Endothelial cell of umbilical vein (primary cell): Measurements from ENCODE around the gene CUZD1. TPM values are rescaled to one million over a fixed set of nuclear protein-coding genes. Genes with fewer than 3 reads are reported as not detected.
"Not testable (repeated sequence)": the region's sequence is repeated elsewhere in the genome, so short reads cannot be mapped to it uniquely, and the experiment has no call there.

Experiments
- BruUV-seq: library from RNA; stranded (reverse); fragments of 400-500 nt; replicated peaks from 2 replicates; lab custom pipeline; 2021; lab: Mats Ljungman, UMichigan
- CTCF ChIA-PET: fragments of 300-600, 350-600 bp; sonication (Branson Sonifier 250); formaldehyde crosslinking; loops from one replicate; lab custom pipeline; 2021; ENCODE audit warnings: antibody characterized with exemption, inconsistent platforms; lab: Charles Lee
- POLR2A ChIA-PET: fragments of 300-600, 350-600 bp; sonication (Branson Sonifier 250); formaldehyde crosslinking; loops from one replicate; lab custom pipeline; 2021; ENCODE audit warnings: antibody characterized with exemption, inconsistent platforms; lab: Charles Lee
- DNase-seq: peaks from one replicate; pipeline ENCODE4 v3.0.0-alpha.2; 2011; ENCODE audit warnings: low read depth, low spot score
- FAIRE-seq: peaks from 2 replicates; lab custom pipeline; 2011; peaks lifted over from hg19 to GRCh38; lab: Jason Lieb, UNC
- H2AFZ ChIP-seq: 2 replicates; pipeline ENCODE4 v1.6.0; 2012; ENCODE audit warnings: low read depth, low read length, control low read depth, inconsistent platforms
- H3K27ac ChIP-seq: 2 replicates; pipeline ENCODE4 v1.5.1; 2011; ENCODE audit warnings: low read depth, mild to moderate bottlenecking, control low read depth, low read length, moderate library complexity; ENCODE audit not compliant: insufficient read depth
- H3K27me3 ChIP-seq, 2 experiments: 2 replicates each; pipeline versions ENCODE4 v1.6.0 to v1.6.1; 2011; ENCODE audit warnings: low read length in 2 of 2, mixed read lengths in 1 of 2; ENCODE audit not compliant: control insufficient read depth in 2 of 2, insufficient read depth in 2 of 2
- H3K36me3 ChIP-seq, 2 experiments: 2 replicates in 1 of 2; 3 replicates in 1 of 2; pipeline ENCODE4 v1.5.1; 2011; ENCODE audit warnings: low read length in 2 of 2, mild to moderate bottlenecking in 1 of 2, moderate library complexity in 1 of 2; ENCODE audit not compliant: control insufficient read depth in 2 of 2, insufficient read depth in 2 of 2; ENCODE audit errors: extremely low read depth in 1 of 2
- H3K4me1 ChIP-seq: 3 replicates; pipeline ENCODE4 v1.5.1; 2011; ENCODE audit warnings: mild to moderate bottlenecking, low read length; ENCODE audit not compliant: control insufficient read depth, insufficient read depth; ENCODE audit errors: extremely low read depth
- H3K4me2 ChIP-seq: 2 replicates; pipeline ENCODE4 v1.6.1; 2011; ENCODE audit warnings: low read length, control low read depth, mixed read lengths; ENCODE audit not compliant: insufficient read depth
- H3K4me3 ChIP-seq, 3 experiments: fragments of 200-600 bp in 1 of 3; sonication (generic), shearing (Covaris generic) in 1 of 3; replicated peaks in 1 of 3; 2 replicates each; pipeline ENCODE4 v1.5.1; 2011 to 2016; ENCODE audit warnings: control low read depth in 3 of 3, low read length in 3 of 3, mild to moderate bottlenecking in 2 of 3, inconsistent platforms in 1 of 3, low read depth in 1 of 3, moderate library complexity in 1 of 3; ENCODE audit not compliant: insufficient read depth in 1 of 3
- H3K79me2 ChIP-seq: 2 replicates; pipeline ENCODE4 v1.6.0; 2012; ENCODE audit warnings: low read length, inconsistent platforms; ENCODE audit not compliant: control insufficient read depth, insufficient read depth
- H3K9ac ChIP-seq: replicated peaks from 2 replicates; pipeline ENCODE3; 2011; ENCODE audit warnings: low read length, control low read depth; ENCODE audit not compliant: insufficient read depth; ENCODE audit errors: extremely low read depth
- H3K9me1 ChIP-seq: replicated peaks from 3 replicates; pipeline ENCODE4 v1.6.0; 2011; ENCODE audit warnings: mild to moderate bottlenecking, low read length; ENCODE audit not compliant: control insufficient read depth, insufficient read depth; ENCODE audit errors: extremely low read depth
- H3K9me3 ChIP-seq: replicated peaks from 2 replicates; pipeline ENCODE4 v1.5.1; 2012; ENCODE audit warnings: low read length, inconsistent platforms; ENCODE audit not compliant: control insufficient read depth, insufficient read depth
- H4K20me1 ChIP-seq: replicated peaks from 2 replicates; pipeline ENCODE3; 2011; ENCODE audit warnings: mild to moderate bottlenecking, low read length; ENCODE audit not compliant: control insufficient read depth, insufficient read depth; ENCODE audit errors: extremely low read depth
- EZH2 ChIP-seq: IDR thresholded peaks from 2 replicates; pipeline ENCODE4 v1.6.1; 2012; ENCODE audit warnings: borderline replicate concordance, low read depth, mild to moderate bottlenecking, moderate library complexity, low read length, inconsistent platforms; ENCODE audit not compliant: severe bottlenecking
- FOS ChIP-seq: IDR thresholded peaks from 2 replicates; pipeline ENCODE4 v1.6.1; 2011; ENCODE audit warnings: mild to moderate bottlenecking, low read length, moderate library complexity, borderline replicate concordance; ENCODE audit not compliant: insufficient read depth
- GATA2 ChIP-seq: IDR thresholded peaks from 2 replicates; pipeline ENCODE4 v1.7.0; 2011; ENCODE audit warnings: low read depth, mild to moderate bottlenecking, moderate library complexity, mixed read lengths, low read length; ENCODE audit not compliant: insufficient read length, insufficient read depth
- JUN ChIP-seq: IDR thresholded peaks from 2 replicates; pipeline ENCODE4 v1.6.1; 2011; ENCODE audit warnings: borderline replicate concordance, low read depth; ENCODE audit not compliant: insufficient read length, insufficient read depth
- MYC ChIP-seq: IDR thresholded peaks from one replicate; pipeline ENCODE4 v1.6.1; 2011; ENCODE audit warnings: mild to moderate bottlenecking, low read depth, low read length
- POLR2A ChIP-seq: IDR thresholded peaks from 2 replicates; pipeline ENCODE4 v1.6.1; 2012; ENCODE audit warnings: low read depth, mild to moderate bottlenecking, control low read depth, low read length
- POLR2AphosphoS5 ChIP-seq: IDR thresholded peaks from 2 replicates; pipeline ENCODE4 v1.6.1; 2012; ENCODE audit warnings: low read depth, mild to moderate bottlenecking, control low read depth, low read length, moderate library complexity; ENCODE audit not compliant: insufficient read depth
- dilution Hi-C: fragments of 300-500 bp; cut with MboI; formaldehyde crosslinking; loops from one replicate; pipeline ENCODE4 v1.15.0; 2019; ENCODE audit warnings: low sequenced_read_pairs; ENCODE audit not compliant: extremely low pct_ligation_motif_present
- intact Hi-C: fragments of 100-400 bp; cut with micrococcal nuclease; formaldehyde crosslinking; loops from one replicate; pipeline ENCODE4 v1.10.0; 2022
- polyA plus RNA-seq, 4 experiments: library from polyadenylated mRNA; depleted of rRNA in 3 of 4; stranded (reverse) in 3 of 4; unstranded in 1 of 4; fragments of >200 nt; gene quantifications; 2 replicates each; pipeline versions ENCODE4 v1.2.1 to v1.2.3, GENCODE V29; 2011 to 2012; ENCODE audit warnings: missing spikeins in 1 of 4
- total RNA-seq: library from RNA; stranded (reverse); gene quantifications from 2 replicates; pipeline ENCODE4 v1.2.3, GENCODE V29; 2021
- TF ChIP-seq, protein P1 (sequence below): IDR thresholded peaks from 2 replicates; pipeline ENCODE4 v1.6.1; 2011; ENCODE audit not compliant: insufficient read depth, insufficient read length
- TF ChIP-seq, protein P2 (sequence below), 2 donors: IDR thresholded peaks; 1 replicate in 1 of 2; 2 replicates in 1 of 2; pipeline ENCODE4 v1.5.1; 2011; ENCODE audit warnings: low read length in 2 of 2, mild to moderate bottlenecking in 2 of 2, moderate library complexity in 2 of 2, control low read depth in 1 of 2, inconsistent platforms in 1 of 2, low read depth in 1 of 2; ENCODE audit not compliant: insufficient read depth in 1 of 2; ENCODE audit errors: extremely low read depth in 1 of 2

Gene CUZD1
- total and polyA plus RNA-seq, 2 donors (not counting 3 experiments of a cell fraction or from before 2014, with no cell fraction given), result 1.1 to 1.4 TPM

DNA sequence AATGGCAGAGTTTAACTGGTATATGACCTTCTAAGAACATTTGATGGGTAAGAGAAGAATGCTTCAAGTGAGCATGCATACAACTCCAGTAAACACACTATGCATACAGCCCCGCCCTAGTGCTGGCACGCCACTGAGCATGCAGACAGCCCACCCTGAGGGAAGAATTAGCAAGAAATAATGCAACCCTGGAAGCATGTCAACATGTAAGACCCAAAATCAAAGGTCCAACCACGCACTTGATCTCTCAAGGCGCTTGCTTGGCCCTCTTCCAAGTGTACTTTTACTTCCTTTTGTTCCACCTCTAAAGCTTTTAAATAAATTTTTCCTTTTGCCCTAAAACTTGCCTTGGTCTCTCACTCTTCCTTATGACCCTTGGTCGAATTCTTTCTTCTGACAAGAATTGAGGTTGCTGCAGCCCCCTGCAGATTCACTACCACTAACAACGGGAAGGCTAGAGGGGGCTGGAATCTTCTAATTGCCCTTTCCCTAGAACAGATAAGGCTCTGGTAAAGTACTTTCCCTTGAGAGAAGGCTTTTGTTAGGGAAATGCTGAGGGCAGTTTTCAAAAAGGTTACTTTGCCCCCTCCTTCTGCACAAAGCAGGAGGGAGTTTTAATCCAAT is 30.3 kb upstream of the CUZD1 start:
- no peak overlapping the region for H3K9ac ChIP-seq
- intact Hi-C loops (no loop called here), dilution Hi-C loops (no loop called here)
- FAIRE-seq, result no peak
- CTCF ChIA-PET, result no interaction called here
- peaks cover 0 to 3% of the 10 kb centered on the region in 2 experiments for H3K36me3 ChIP-seq
- TF ChIP-seq, protein P1, sequence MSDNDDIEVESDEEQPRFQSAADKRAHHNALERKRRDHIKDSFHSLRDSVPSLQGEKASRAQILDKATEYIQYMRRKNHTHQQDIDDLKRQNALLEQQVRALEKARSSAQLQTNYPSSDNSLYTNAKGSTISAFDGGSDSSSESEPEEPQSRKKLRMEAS, result no peak
- TF ChIP-seq, protein P2, sequence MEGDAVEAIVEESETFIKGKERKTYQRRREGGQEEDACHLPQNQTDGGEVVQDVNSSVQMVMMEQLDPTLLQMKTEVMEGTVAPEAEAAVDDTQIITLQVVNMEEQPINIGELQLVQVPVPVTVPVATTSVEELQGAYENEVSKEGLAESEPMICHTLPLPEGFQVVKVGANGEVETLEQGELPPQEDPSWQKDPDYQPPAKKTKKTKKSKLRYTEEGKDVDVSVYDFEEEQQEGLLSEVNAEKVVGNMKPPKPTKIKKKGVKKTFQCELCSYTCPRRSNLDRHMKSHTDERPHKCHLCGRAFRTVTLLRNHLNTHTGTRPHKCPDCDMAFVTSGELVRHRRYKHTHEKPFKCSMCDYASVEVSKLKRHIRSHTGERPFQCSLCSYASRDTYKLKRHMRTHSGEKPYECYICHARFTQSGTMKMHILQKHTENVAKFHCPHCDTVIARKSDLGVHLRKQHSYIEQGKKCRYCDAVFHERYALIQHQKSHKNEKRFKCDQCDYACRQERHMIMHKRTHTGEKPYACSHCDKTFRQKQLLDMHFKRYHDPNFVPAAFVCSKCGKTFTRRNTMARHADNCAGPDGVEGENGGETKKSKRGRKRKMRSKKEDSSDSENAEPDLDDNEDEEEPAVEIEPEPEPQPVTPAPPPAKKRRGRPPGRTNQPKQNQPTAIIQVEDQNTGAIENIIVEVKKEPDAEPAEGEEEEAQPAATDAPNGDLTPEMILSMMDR (IDR thresholded peaks at IDR 0.05; ENCODE audit: extremely low read depth in 1 of 2, insufficient read depth in 1 of 2, low read depth in 1 of 2, low read length in 2 of 2), result no peak
- TF ChIP-seq POLR2AphosphoS5 (no peak), MYC (no peak), FOS (no peak), EZH2 (no peak), JUN (no peak), GATA2 (no peak), POLR2A (no peak)
- H3K27me3 ChIP-seq, result no peaks in the 10 kb centered on the region
- H2AFZ ChIP-seq, result no peak overlapping the region
- H3K79me2 ChIP-seq, result peaks cover 69% of the 10 kb centered on the region
- DNase-seq, result no peak
- no TSS peak for BruUV-seq
- no peak overlapping the region for H3K4me2 ChIP-seq
- no peak overlapping the region for H3K27ac ChIP-seq
- H3K9me1 ChIP-seq, result no peaks in the 10 kb centered on the region
- H3K4me3 ChIP-seq, result no peak overlapping the region
- POLR2A ChIA-PET, result no interaction called here
- no peaks in the 10 kb centered on the region for H3K9me3 ChIP-seq
- peaks cover 26% of the 10 kb centered on the region for H3K4me1 ChIP-seq
- H4K20me1 ChIP-seq, result no peaks in the 10 kb centered on the region

DNA sequence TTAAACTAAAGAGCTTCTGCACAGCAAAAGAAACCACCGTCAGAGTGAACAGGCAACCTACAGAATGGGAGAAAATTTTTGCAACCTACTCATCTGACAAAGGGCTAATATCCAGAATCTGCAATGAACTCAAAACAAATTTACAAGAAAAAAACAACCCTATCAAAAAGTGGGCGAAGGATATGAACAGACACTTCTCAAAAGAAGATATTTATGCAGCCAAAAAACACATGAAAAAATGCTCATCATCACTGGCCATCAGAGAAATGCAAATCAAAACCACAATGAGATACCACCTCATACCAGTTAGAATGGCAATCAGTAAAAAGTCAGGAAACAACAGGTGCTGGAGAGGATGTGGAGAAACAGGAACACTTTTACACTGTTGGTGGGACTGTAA is 26.3 kb upstream of the CUZD1 start:
- H3K27me3 ChIP-seq, dilution Hi-C loops, H3K9me3 ChIP-seq, H3K4me1 ChIP-seq, H3K4me2 ChIP-seq, CTCF ChIA-PET, FAIRE-seq, intact Hi-C loops, POLR2A ChIA-PET, H4K20me1 ChIP-seq, H3K9ac ChIP-seq, H2AFZ ChIP-seq, BruUV-seq, H3K36me3 ChIP-seq, H3K27ac ChIP-seq, DNase-seq, H3K9me1 ChIP-seq, H3K4me3 ChIP-seq: not testable (repeated sequence)
- peaks cover 50% of the 10 kb centered on the region for H3K79me2 ChIP-seq

DNA sequence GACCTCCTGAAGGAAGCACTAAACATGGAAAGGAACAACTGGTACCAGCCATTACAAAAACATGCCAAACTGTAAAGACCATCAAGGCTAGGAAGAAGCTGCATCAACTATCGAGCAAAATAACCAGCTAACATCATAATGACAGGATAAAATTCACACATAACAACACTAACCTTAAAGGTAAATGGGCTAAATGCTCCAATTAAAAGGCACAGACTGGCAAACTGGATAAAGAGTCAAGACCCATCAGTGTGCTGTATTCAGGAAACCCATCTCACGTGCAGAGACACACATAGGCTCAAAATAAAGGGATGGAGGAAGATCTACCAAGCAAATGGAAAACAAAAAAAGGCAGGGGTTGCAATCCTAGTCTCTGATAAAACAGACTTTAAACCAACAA is 23.1 kb upstream of the CUZD1 start:
- H2AFZ ChIP-seq, FAIRE-seq, H3K4me2 ChIP-seq, H3K9ac ChIP-seq, H3K36me3 ChIP-seq, H3K27me3 ChIP-seq, dilution Hi-C loops, H3K9me1 ChIP-seq, CTCF ChIA-PET, H3K9me3 ChIP-seq, H3K4me3 ChIP-seq, POLR2A ChIA-PET, DNase-seq, BruUV-seq, H3K27ac ChIP-seq, H4K20me1 ChIP-seq: not testable (repeated sequence)
- intact Hi-C loops, result loop anchor here (10.0 kb wide), 1 partner anchor 494 kb away; the partner anchor contains the start of gene PLEKHA1
- peaks cover 38% of the 10 kb centered on the region for H3K79me2 ChIP-seq
- peaks cover 15% of the 10 kb centered on the region for H3K4me1 ChIP-seq
